Upper lobe of left lung (tissue), 4 donors: Measurements from ENCODE around the gene ZBTB16.

ENCODE experiments used
- CTCF ChIP-seq, 6 experiments: fragments of 450-650 bp in 4 of 6; fragments of 200-600 bp in 2 of 6; sonication (generic) in 2 of 6; IDR thresholded peaks; one replicate each; pipeline ENCODE4 v1.5.1; 2016 to 2019; ENCODE audit warnings: antibody characterized with exemption in 6 of 6
- EP300 ChIP-seq, 4 donors: sonication (generic); formaldehyde crosslinking; IDR thresholded peaks; one replicate each; pipeline ENCODE4 v1.5.1; 2017; ENCODE audit warnings: antibody characterized with exemption in 4 of 4, control low read depth in 2 of 4
- POLR2A ChIP-seq, 4 donors: fragments of 450-650 bp; IDR thresholded peaks; one replicate each; pipeline ENCODE4 v1.5.1; 2016 to 2017; ENCODE audit warnings: antibody characterized with exemption in 4 of 4, mild to moderate bottlenecking in 2 of 4
- POLR2AphosphoS5 ChIP-seq, 2 donors: sonication (generic); formaldehyde crosslinking; IDR thresholded peaks; one replicate each; pipeline ENCODE4 v1.5.1; 2017; ENCODE audit warnings: antibody characterized with exemption in 2 of 2

GRCh38 chr11:114102993-114103896, 43.7 kb downstream of the ZBTB16 start:
- TF ChIP-seq POLR2AphosphoS5 (IDR thresholded peaks at IDR 0.05) (no peak), CTCF (IDR thresholded peaks at IDR 0.05) (no peak), POLR2A (IDR thresholded peaks at IDR 0.05) (no peak), EP300 (IDR thresholded peaks at IDR 0.05) (no peak)
